CD4-positive, alpha-beta T cell treated with Interleukin-15 for 4 hours (primary cell): Measurements from ENCODE around the gene PPP4R3B.
"Not testable (repeated sequence)": the region's sequence is repeated elsewhere in the genome, so short reads cannot be mapped to it uniquely, and the experiment has no call there.

ENCODE experiments used
- DNase-seq: peaks from one replicate; pipeline ENCODE4 v3.0.0-alpha.2; 2020; ENCODE audit warnings: low spot score

PPP4R3B gene

GRCh38 chr2:55595536-55595935 lies 21.9 kb downstream of the PPP4R3B start:
- DNase-seq: no peak

- no peak for DNase-seq
These were observed 25.3 kb downstream of the PPP4R3B start for GRCh38 chr2:55592130-55592529.

- peak; percentile 54 for DNase-seq
These were observed 26.5 kb downstream of the PPP4R3B start for GRCh38 chr2:55590810-55591440.

- no peak for DNase-seq
These were observed 31.9 kb downstream of the PPP4R3B start for GRCh38 chr2:55585451-55586080.

GRCh38 chr2:55581874-55582547 lies 35.4 kb downstream of the PPP4R3B start:
- no peak for DNase-seq

- peak; percentile 7 for DNase-seq
These were observed 36.0 kb downstream of the PPP4R3B start for GRCh38 chr2:55581435-55581834.

- DNase-seq: not testable (repeated sequence)
These were observed 48.4 kb downstream of the PPP4R3B start for GRCh38 chr2:55569002-55569401.

GRCh38 chr2:55567298-55567697 lies 50.1 kb downstream of the PPP4R3B start:
- no peak for DNase-seq

GRCh38 chr2:55565613-55566012 lies 51.8 kb downstream of the PPP4R3B start:
- DNase-seq: peak; percentile 5

GRCh38 chr2:55560855-55561254 lies 56.6 kb downstream of the PPP4R3B start:
- no peak for DNase-seq

- DNase-seq: no peak
These were observed 60.6 kb downstream of the PPP4R3B start for GRCh38 chr2:55556809-55557208.

GRCh38 chr2:55555977-55556376 lies 61.4 kb downstream of the PPP4R3B start:
- no peak for DNase-seq

GRCh38 chr2:55553321-55553720 lies 64.1 kb downstream of the PPP4R3B start:
- no peak for DNase-seq

- DNase-seq: no peak
These were observed 66.9 kb downstream of the PPP4R3B start for GRCh38 chr2:55550368-55551102.

GRCh38 chr2:55547679-55548078 lies 69.7 kb downstream of the PPP4R3B start:
- DNase-seq: not testable (repeated sequence)

GRCh38 chr2:55547001-55547400 lies 70.4 kb downstream of the PPP4R3B start:
- DNase-seq: no peak

- peak; percentile 15 for DNase-seq
These were observed 86.8 kb downstream of the PPP4R3B start for GRCh38 chr2:55530539-55531081.

- DNase-seq: no peak
These were observed 91.2 kb downstream of the PPP4R3B start for GRCh38 chr2:55526174-55526573.

- DNase-seq: no peak
These were observed 92.5 kb downstream of the PPP4R3B start for GRCh38 chr2:55524884-55525437.

GRCh38 chr2:55519938-55520885 lies 97.2 kb downstream of the PPP4R3B start:
- peak; percentile 17 for DNase-seq

GRCh38 chr2:55518841-55519165 lies 98.6 kb downstream of the PPP4R3B start:
- peak; percentile 12 for DNase-seq
